GM18498 (cell line): ENCODE results near the gene CCR6.
A peak's percentile ranks its signal among the peaks of the same experiment; 100 is the strongest.

Experiments used
- ATAC-seq: cut with Tn5 transposase; IDR thresholded peaks from one replicate; pipeline ENCODE4 v1.9.1; 2021; ENCODE audit warnings: mild to moderate bottlenecking, moderate library complexity; ENCODE audit not compliant: unreplicated experiment

CCR6 gene

GRCh38 chr6:167097770-167098169, 25.1 kb upstream of the CCR6 start:
- ATAC-seq = no peak

- ATAC-seq = no peak
Observed at GRCh38 chr6:167098825-167099225, 24.1 kb upstream of the CCR6 start.

- no peak for ATAC-seq
Observed at GRCh38 chr6:167099707-167100106, 23.2 kb upstream of the CCR6 start.

- no peak for ATAC-seq
Observed at GRCh38 chr6:167100241-167100674, 22.6 kb upstream of the CCR6 start.

- ATAC-seq = no peak
Observed at GRCh38 chr6:167102318-167102717, 20.6 kb upstream of the CCR6 start.

GRCh38 chr6:167103041-167103891, 19.6 kb upstream of the CCR6 start:
- peak; percentile 97 for ATAC-seq

- ATAC-seq = no peak
Observed at GRCh38 chr6:167104388-167104787, 18.5 kb upstream of the CCR6 start.

- no peak for ATAC-seq
Observed at GRCh38 chr6:167105060-167105459, 17.8 kb upstream of the CCR6 start.

GRCh38 chr6:167106406-167106805, 16.5 kb upstream of the CCR6 start:
- no peak for ATAC-seq

GRCh38 chr6:167107787-167108186, 15.1 kb upstream of the CCR6 start:
- ATAC-seq = no peak

GRCh38 chr6:167108278-167108677, 14.6 kb upstream of the CCR6 start:
- no peak for ATAC-seq

- no peak for ATAC-seq
Observed at GRCh38 chr6:167109651-167110050, 13.2 kb upstream of the CCR6 start.

GRCh38 chr6:167111597-167111996, 11.3 kb upstream of the CCR6 start:
- ATAC-seq = no peak

GRCh38 chr6:167112421-167112820, 10.5 kb upstream of the CCR6 start:
- no peak for ATAC-seq

GRCh38 chr6:167113047-167113754, 9.7 kb upstream of the CCR6 start:
- peak; percentile 50 for ATAC-seq

- ATAC-seq = peak; percentile 91
Observed at GRCh38 chr6:167113935-167114910, 8.7 kb upstream of the CCR6 start.

GRCh38 chr6:167115054-167115453, 7.8 kb upstream of the CCR6 start:
- ATAC-seq = no peak

- ATAC-seq = no peak
Observed at GRCh38 chr6:167116109-167116837, 6.6 kb upstream of the CCR6 start.

GRCh38 chr6:167116838-167117228, 6.1 kb upstream of the CCR6 start:
- no peak for ATAC-seq

GRCh38 chr6:167118006-167118405, 4.9 kb upstream of the CCR6 start:
- ATAC-seq = no peak
